ENCODE measurements around the gene ANHX. TPM values are rescaled to one million over a fixed set of nuclear protein-coding genes. Genes with fewer than 3 reads are reported as not detected.

The ANHX gene
- total and polyA plus RNA-seq, 2 of the 13 experiments (the other 11 are each of a cell fraction or from before 2014, with no cell fraction given) = not detected

GRCh38 chr12:133203344-133204263 lies 32.1 kb downstream of the ANHX start:
- Histone ChIP-seq H2AFZ (ENCODE audit: low read length) (no peak overlapping the region), H3K79me2 (ENCODE audit: insufficient read depth, low read length) (no peaks in the 10 kb centered on the region), H3K4me2 (ENCODE audit: low read depth, low read length) (no peak overlapping the region), H3K9me3 (ENCODE audit: low read length) (peaks cover 83% of the 10 kb centered on the region), H3K9ac (ENCODE audit: insufficient read depth, low read depth, low read length) (no peak overlapping the region), H3K36me3 (replicated peaks in 1 of 2; ENCODE audit: control insufficient read depth in 1 of 2, insufficient read depth in 2 of 2, low read length in 2 of 2) (peaks cover 13 to 39% of the 10 kb centered on the region in 2 experiments), H3K4me1 (ENCODE audit: insufficient read depth, low read length) (no peaks in the 10 kb centered on the region), H4K20me1 (ENCODE audit: insufficient read depth, low read length) (no peaks in the 10 kb centered on the region), H3K27ac (ENCODE audit: extremely low read length, insufficient read depth, low read length) (no peak overlapping the region), H3K4me3 (replicated peaks in 1 of 3; ENCODE audit: insufficient read depth in 1 of 3, low read depth in 2 of 3, low read length in 3 of 3) (no peak overlapping the region), H3K27me3 (ENCODE audit: control insufficient read depth in 1 of 2, insufficient read depth in 2 of 2, low read length in 2 of 2) (no peaks in the 10 kb centered on the region)
- CTCF ChIA-PET (ENCODE audit: low intra/inter-chr PET ratio, low total read pairs) = no interaction called here
- 97% methylated on average over 7 of the region's 7 CpGs for WGBS (ENCODE audit: low lambda C conversion rate)
- TF ChIP-seq SETDB1 (CRISPR knock-in tag; IDR thresholded peaks at IDR 0.05; ENCODE audit: borderline replicate concordance) (0 out of 2 replicates have a peak, but pooled peaks have one; percentile 79), ZNF274 (CRISPR knock-in tag; IDR thresholded peaks at IDR 0.05) (peak; percentile 100), ZBTB26 (CRISPR knock-in tag; IDR thresholded peaks at IDR 0.05; ENCODE audit: borderline replicate concordance) (no peak), AKAP8 (CRISPR knock-in tag; IDR thresholded peaks at IDR 0.05) (no peak), ZBTB7B (CRISPR knock-in tag; IDR thresholded peaks at IDR 0.05) (no peak), ZNF280D (CRISPR knock-in tag; IDR thresholded peaks at IDR 0.05) (peak; percentile 57; the same call in 1 of the 2 replicates), TARDBP (CRISPR knock-in tag; IDR thresholded peaks at IDR 0.05) (no peak)
- ATAC-seq (no peak), FAIRE-seq (no peak), DNase-seq (ENCODE audit: low spot score) (no peak)
- intact Hi-C loops (cut with micrococcal nuclease; ENCODE audit: unreplicated experiment) = no loop called here
- in situ Hi-C loops (cut with HindIII; ENCODE audit: extremely low pct_ligation_motif_present, low pct_unique_long_range_greater_than_20kb) = no loop called here
- POLR2A ChIA-PET = no interaction called here
- no TSS peak for BruUV-seq (replicated peaks)
